Panc1 (cell line): ENCODE data around the gene PPHLN1. TPM values are rescaled to one million over a fixed set of nuclear protein-coding genes. Genes with fewer than 3 reads are reported as not detected.

Experiments
- ATAC-seq: fragments of 200-7000 bp; cut with Tn5 transposase; 2 replicates; pipeline ENCODE4 v1.9.1; 2020; ENCODE audit warnings: mild to moderate bottlenecking, moderate library complexity
- BruUV-seq: library from RNA; stranded (reverse); fragments of 400-500 nt; replicated peaks from 2 replicates; lab custom pipeline; 2021; lab: Mats Ljungman, UMichigan
- CTCF ChIA-PET: fragments of 300-600 bp; sonication (Branson Sonifier 250); formaldehyde crosslinking; loops from one replicate; lab custom pipeline; 2022; ENCODE audit warnings: antibody characterized with exemption; lab: Charles Lee
- POLR2A ChIA-PET: fragments of 300-600 bp; sonication (Branson Sonifier 250); formaldehyde crosslinking; loops from one replicate; lab custom pipeline; 2022; ENCODE audit warnings: antibody characterized with exemption; lab: Charles Lee
- DNase-seq: peaks from one replicate; pipeline ENCODE4 v3.0.0-alpha.2; 2010; ENCODE audit warnings: low read depth, low spot score
- H3K27ac ChIP-seq: 2 replicates; pipeline ENCODE4 v1.5.1; 2011; ENCODE audit warnings: mild to moderate bottlenecking, low read length, inconsistent platforms
- H3K27me3 ChIP-seq: fragments of 200-500 bp; sonication (Bioruptor generic); 2 replicates; pipeline ENCODE4 v1.6.0; 2014; ENCODE audit warnings: low read length, inconsistent platforms; ENCODE audit not compliant: control insufficient read depth, insufficient read depth
- H3K36me3 ChIP-seq: fragments of 200-500 bp; sonication (Bioruptor generic); 2 replicates; pipeline ENCODE4 v1.5.1; 2014; ENCODE audit warnings: inconsistent platforms, mild to moderate bottlenecking, low read length, moderate library complexity; ENCODE audit not compliant: control insufficient read depth, insufficient read depth
- H3K4me1 ChIP-seq: 2 replicates; pipeline ENCODE4 v1.5.1; 2011; ENCODE audit warnings: inconsistent platforms, mild to moderate bottlenecking, low read length, moderate library complexity; ENCODE audit not compliant: control insufficient read depth, insufficient read depth
- H3K4me3 ChIP-seq, 2 experiments: 2 replicates each; pipeline ENCODE4 v1.5.1; 2011 to 2012; ENCODE audit warnings: low read depth in 2 of 2, low read length in 2 of 2, mild to moderate bottlenecking in 2 of 2, inconsistent platforms in 1 of 2, moderate library complexity in 1 of 2
- H3K9me3 ChIP-seq: fragments of 200-500 bp; sonication (Bioruptor generic); 2 replicates; pipeline ENCODE4 v1.5.1; 2014; ENCODE audit warnings: low read depth, mild to moderate bottlenecking, inconsistent platforms, low read length, moderate library complexity; ENCODE audit not compliant: control insufficient read depth, insufficient read depth
- CTCF ChIP-seq: fragments of 450-650 bp; IDR thresholded peaks from 2 replicates; pipeline ENCODE4 v1.5.1; 2017; ENCODE audit warnings: mild to moderate bottlenecking
- POLR2AphosphoS5 ChIP-seq: IDR thresholded peaks from 2 replicates; pipeline ENCODE4 v1.6.1; 2012; ENCODE audit warnings: mild to moderate bottlenecking, low read depth, low read length, moderate library complexity
- REST ChIP-seq, 2 experiments: IDR thresholded peaks; 2 replicates each; pipeline ENCODE4 v1.6.1; 2011 to 2012; ENCODE audit warnings: low read depth in 2 of 2, control low read depth in 1 of 2, low read length in 1 of 2, mild to moderate bottlenecking in 1 of 2, moderate library complexity in 1 of 2; ENCODE audit not compliant: insufficient read depth in 1 of 2
- SIN3A ChIP-seq: IDR thresholded peaks from 2 replicates; pipeline ENCODE4 v1.6.1; 2012; ENCODE audit warnings: low read depth, mild to moderate bottlenecking, low read length, moderate library complexity, borderline replicate concordance; ENCODE audit not compliant: insufficient read depth
- TCF7L2 ChIP-seq: IDR thresholded peaks from 2 replicates; pipeline ENCODE4 v1.6.1; 2011; ENCODE audit warnings: mild to moderate bottlenecking, low read depth, low read length, inconsistent platforms
- in situ Hi-C: cut with HindIII; loops from 2 replicates; pipeline ENCODE4 v1.10.0; 2016; ENCODE audit warnings: low sequenced_read_pairs, low pct_unique_long_range_greater_than_20kb
- intact Hi-C: fragments of 100-400 bp; cut with micrococcal nuclease; formaldehyde crosslinking; loops from one replicate; pipeline ENCODE4 v1.10.0; 2022; ENCODE audit not compliant: unreplicated experiment
- total RNA-seq: library from RNA; stranded (reverse); gene quantifications from one replicate; pipeline ENCODE4 v1.2.1, GENCODE V29; 2021; ENCODE audit not compliant: unreplicated experiment

Gene PPHLN1
- total RNA-seq, 1 experiment from 2014 or later: 56.5 TPM

GRCh38 chr12:42291680-42292079 lies 34.3 kb upstream of the PPHLN1 start:
- BruUV-seq: no TSS peak
- intact Hi-C loops: no loop called here

GRCh38 chr12:42296503-42297109 lies 29.4 kb upstream of the PPHLN1 start:
- Histone ChIP-seq H3K36me3 (no peaks in the 10 kb centered on the region), H3K4me1 (no peaks in the 10 kb centered on the region), H3K27ac (no peak overlapping the region), H3K9me3 (no peaks in the 10 kb centered on the region), H3K27me3 (no peaks in the 10 kb centered on the region), H3K4me3 (no peak overlapping the region)
- in situ Hi-C loops (no loop called here), intact Hi-C loops (no loop called here)
- no TSS peak for BruUV-seq
- ChIA-PET POLR2A (no interaction called here), CTCF (interaction anchor here (0.7 kb wide), 2 partner anchors 101 to 133 kb away, joined by 7 to 15 read pairs; no protein-coding TSS in a partner anchor)
- TF ChIP-seq TCF7L2 (no peak), CTCF (peak; percentile 80), SIN3A (no peak)
- no peak for ATAC-seq
- no peak for DNase-seq

More at GRCh38 chr12:42291680-42292079, 34.3 kb upstream of the PPHLN1 start:
- Histone ChIP-seq H3K4me3 (no peak overlapping the region), H3K27me3 (no peaks in the 10 kb centered on the region), H3K27ac (no peak overlapping the region), H3K9me3 (no peaks in the 10 kb centered on the region), H3K36me3 (no peaks in the 10 kb centered on the region), H3K4me1 (no peaks in the 10 kb centered on the region)
- POLR2A ChIA-PET: interaction anchor here (0.6 kb wide), 1 partner anchor 24 kb away, joined by 3 read pairs; no protein-coding TSS in a partner anchor
- TF ChIP-seq SIN3A: no peak
- no peak for TF ChIP-seq CTCF
- no peak for TF ChIP-seq TCF7L2
- no peak for TF ChIP-seq POLR2AphosphoS5
- TF ChIP-seq REST (IDR thresholded peaks at IDR 0.05; ENCODE audit: insufficient read depth in 1 of 2, low read depth in 2 of 2, low read length in 1 of 2): no peak
- in situ Hi-C loops: no loop called here
- CTCF ChIA-PET: interaction anchor here (0.6 kb wide), 1 partner anchor 150 kb away, joined by 3 read pairs; no protein-coding TSS in a partner anchor
- no peak for ATAC-seq
- DNase-seq: no peak
